Fibroblast of lung (primary cell): ENCODE data around the gene CAMK2B. TPM values are rescaled to one million over a fixed set of nuclear protein-coding genes. Genes with fewer than 3 reads are reported as not detected.

ENCODE experiments used
- DNase-seq, 2 donors: peaks; one replicate each; pipeline versions ENCODE4 v3.0.0 to v3.0.0-alpha.2; 2010; ENCODE audit warnings: low read depth in 2 of 2
- H2AFZ ChIP-seq: 2 replicates; pipeline ENCODE4 v1.5.1; 2012; ENCODE audit warnings: low read length, control low read depth, inconsistent platforms
- H3K27ac ChIP-seq: 2 replicates; pipeline ENCODE4 v1.5.1; 2011; ENCODE audit warnings: low read length, control low read depth; ENCODE audit not compliant: insufficient read depth
- H3K27me3 ChIP-seq: 2 replicates; pipeline ENCODE4 v1.5.1; 2011; ENCODE audit warnings: mild to moderate bottlenecking, low read length; ENCODE audit not compliant: control insufficient read depth, insufficient read depth
- H3K36me3 ChIP-seq: 2 replicates; pipeline ENCODE4 v1.5.1; 2011; ENCODE audit warnings: low read length; ENCODE audit not compliant: control insufficient read depth, insufficient read depth
- H3K4me1 ChIP-seq: 2 replicates; pipeline ENCODE4 v1.5.1; 2011; ENCODE audit warnings: low read length; ENCODE audit not compliant: control insufficient read depth, insufficient read depth; ENCODE audit errors: extremely low read depth
- H3K4me2 ChIP-seq: 2 replicates; pipeline ENCODE4 v1.5.1; 2011; ENCODE audit warnings: low read length, control low read depth; ENCODE audit not compliant: insufficient read depth; ENCODE audit errors: extremely low read depth
- H3K4me3 ChIP-seq, 4 experiments: fragments of 200-600 bp in 1 of 4; sonication (generic) in 1 of 4; replicated peaks in 1 of 4; 2 replicates each; pipeline ENCODE4 v1.5.1; 2011 to 2016; ENCODE audit warnings: low read length in 4 of 4, low read depth in 3 of 4, mild to moderate bottlenecking in 3 of 4, control low read depth in 2 of 4, inconsistent platforms in 1 of 4, mixed read lengths in 1 of 4; ENCODE audit not compliant: insufficient read depth in 1 of 4; ENCODE audit errors: control extremely low read depth in 1 of 4
- H3K79me2 ChIP-seq: 2 replicates; pipeline ENCODE4 v1.5.1; 2012; ENCODE audit warnings: mild to moderate bottlenecking, low read length, inconsistent platforms; ENCODE audit not compliant: control insufficient read depth, insufficient read depth
- H3K9ac ChIP-seq: 2 replicates; pipeline ENCODE4 v1.5.1; 2011; ENCODE audit warnings: mild to moderate bottlenecking, low read length, control low read depth; ENCODE audit not compliant: insufficient read depth
- H3K9me3 ChIP-seq: 2 replicates; pipeline ENCODE4 v1.5.1; 2012; ENCODE audit warnings: low read depth, low read length; ENCODE audit not compliant: control insufficient read depth, insufficient read depth
- H4K20me1 ChIP-seq: 2 replicates; pipeline ENCODE4 v1.5.1; 2011; ENCODE audit warnings: low read length; ENCODE audit not compliant: control insufficient read depth, insufficient read depth; ENCODE audit errors: extremely low read depth
- CTCF ChIP-seq, 2 donors: IDR thresholded peaks in 1 of 2; conservative IDR thresholded peaks in 1 of 2; 1 replicate in 1 of 2; 2 replicates in 1 of 2; pipeline ENCODE4 v1.5.1; 2011 to 2012; ENCODE audit warnings: low read length in 2 of 2, control low read depth in 1 of 2, inconsistent platforms in 1 of 2, low read depth in 1 of 2, mild to moderate bottlenecking in 1 of 2
- EZH2 ChIP-seq: IDR thresholded peaks from 2 replicates; pipeline ENCODE4 v1.5.1; 2012; ENCODE audit warnings: low read length, control low read depth, mild to moderate bottlenecking; ENCODE audit errors: missing control alignments
- polyA plus RNA-seq, 2 donors: library from polyadenylated mRNA; depleted of rRNA in 1 of 2; stranded (reverse) in 1 of 2; unstranded in 1 of 2; fragments of >200 nt; gene quantifications; 2 replicates each; pipeline ENCODE4 v1.2.1, GENCODE V29; 2011 to 2012; ENCODE audit warnings: missing spikeins in 1 of 2
- total RNA-seq: library from RNA; depleted of rRNA; stranded (reverse); fragments of >200 nt; gene quantifications from 2 replicates; pipeline ENCODE4 v1.2.1, GENCODE V29; 2014

CAMK2B gene
- total and polyA plus RNA-seq, 2 donors (not counting 1 experiment from before 2014, with no cell fraction given) = 0.06 to 0.17 TPM

DNA sequence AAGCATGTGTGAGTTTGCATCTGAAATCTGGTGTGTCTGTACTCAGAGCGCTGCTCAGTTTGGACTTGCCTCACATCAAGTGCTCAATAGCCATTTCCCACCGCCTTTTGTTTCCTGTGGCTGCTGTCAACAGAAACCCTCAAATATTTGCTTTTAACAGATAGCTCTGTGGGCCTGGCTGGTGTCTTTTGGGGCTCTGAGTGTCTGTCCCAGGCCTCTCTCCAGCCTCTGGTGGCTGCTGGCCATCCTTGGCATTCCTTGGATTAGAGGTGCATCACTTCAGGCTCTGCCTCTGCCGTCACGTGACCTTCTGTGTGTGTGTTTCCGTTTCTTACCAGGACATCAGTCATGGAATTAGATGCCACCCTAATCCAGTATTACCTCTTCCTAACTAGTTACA lies 115.3 kb downstream of the CAMK2B start:
- Histone ChIP-seq H3K27me3 (no peaks in the 10 kb centered on the region), H2AFZ (no peak overlapping the region), H3K4me1 (no peaks in the 10 kb centered on the region), H3K4me2 (no peak overlapping the region), H4K20me1 (no peaks in the 10 kb centered on the region), H3K9ac (no peak overlapping the region), H3K79me2 (peaks cover 4% of the 10 kb centered on the region), H3K27ac (no peak overlapping the region), H3K36me3 (peaks cover 31% of the 10 kb centered on the region), H3K9me3 (no peaks in the 10 kb centered on the region), H3K4me3 (no peak overlapping the region)
- TF ChIP-seq CTCF (conservative IDR thresholded peaks at IDR 0.05 in 1 of 2, IDR thresholded peaks at IDR 0.05 in 1 of 2; ENCODE audit: low read depth in 1 of 2, low read length in 2 of 2) = no peak
- no peak for TF ChIP-seq EZH2
- no peak for DNase-seq

DNA sequence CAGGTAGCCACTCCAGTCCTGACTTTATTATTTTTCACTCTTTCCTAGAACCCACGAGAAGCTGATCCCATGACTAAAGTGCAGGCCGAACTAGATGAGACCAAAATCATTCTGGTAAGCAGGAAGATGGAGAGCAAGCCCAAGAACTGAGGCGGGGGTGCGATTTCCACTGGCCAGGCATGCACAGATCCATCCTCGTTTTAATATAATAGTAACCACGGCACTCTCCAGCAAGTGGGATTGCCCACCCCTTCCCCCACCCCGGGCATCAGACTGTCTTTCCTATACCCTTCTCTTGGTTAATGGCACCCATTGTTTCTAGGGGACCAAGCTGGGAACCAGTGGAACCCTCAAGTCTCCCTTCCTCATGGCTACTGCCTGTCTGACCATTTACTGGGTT lies 117.3 kb downstream of the CAMK2B start:
- no peaks in the 10 kb centered on the region for H3K27me3 ChIP-seq
- H3K79me2 ChIP-seq = peaks cover 21% of the 10 kb centered on the region
- no peak overlapping the region for H3K4me3 ChIP-seq
- no peak overlapping the region for H3K9ac ChIP-seq
- H3K4me2 ChIP-seq = no peak overlapping the region
- no peaks in the 10 kb centered on the region for H3K9me3 ChIP-seq
- DNase-seq = no peak
- no peak overlapping the region for H3K27ac ChIP-seq
- no peaks in the 10 kb centered on the region for H4K20me1 ChIP-seq
- no peaks in the 10 kb centered on the region for H3K4me1 ChIP-seq
- no peak for TF ChIP-seq CTCF (conservative IDR thresholded peaks at IDR 0.05 in 1 of 2, IDR thresholded peaks at IDR 0.05 in 1 of 2; ENCODE audit: low read depth in 1 of 2, low read length in 2 of 2)
- no peak for TF ChIP-seq EZH2
- H3K36me3 ChIP-seq = peaks cover 36% of the 10 kb centered on the region
- H2AFZ ChIP-seq = no peak overlapping the region

DNA sequence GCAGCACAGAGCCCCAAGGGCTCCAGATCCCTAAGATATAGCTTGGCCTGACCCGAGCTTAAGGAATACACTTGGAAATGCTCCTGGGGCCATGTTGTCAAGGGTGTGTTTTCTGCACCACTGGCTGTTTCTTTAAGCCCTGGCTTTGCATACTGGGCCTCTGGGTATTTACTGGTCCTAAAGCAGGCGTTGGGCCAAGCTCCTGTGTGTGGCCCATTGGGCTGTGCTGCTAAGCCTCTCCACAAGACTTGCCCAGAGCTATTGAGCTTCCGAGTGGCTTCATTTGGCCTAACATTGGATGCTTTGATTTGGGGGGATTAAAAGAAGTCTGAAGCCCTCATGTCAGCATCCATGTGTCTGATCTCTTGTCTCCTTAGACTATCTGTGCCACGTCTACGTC lies 119.4 kb downstream of the CAMK2B start:
- Histone ChIP-seq H3K9ac (no peak overlapping the region), H3K27ac (no peak overlapping the region), H2AFZ (no peak overlapping the region), H4K20me1 (no peaks in the 10 kb centered on the region), H3K79me2 (peaks cover 39% of the 10 kb centered on the region), H3K27me3 (no peaks in the 10 kb centered on the region), H3K4me1 (no peaks in the 10 kb centered on the region), H3K36me3 (peaks cover 29% of the 10 kb centered on the region), H3K4me3 (no peak overlapping the region), H3K4me2 (no peak overlapping the region), H3K9me3 (no peaks in the 10 kb centered on the region)
- TF ChIP-seq EZH2 (no peak), CTCF (conservative IDR thresholded peaks at IDR 0.05 in 1 of 2, IDR thresholded peaks at IDR 0.05 in 1 of 2; ENCODE audit: low read depth in 1 of 2, low read length in 2 of 2) (no peak)
- DNase-seq = no peak
